Measurements from ENCODE around the gene ASCL2.

The ASCL2 gene, protein sequence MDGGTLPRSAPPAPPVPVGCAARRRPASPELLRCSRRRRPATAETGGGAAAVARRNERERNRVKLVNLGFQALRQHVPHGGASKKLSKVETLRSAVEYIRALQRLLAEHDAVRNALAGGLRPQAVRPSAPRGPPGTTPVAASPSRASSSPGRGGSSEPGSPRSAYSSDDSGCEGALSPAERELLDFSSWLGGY

DNA sequence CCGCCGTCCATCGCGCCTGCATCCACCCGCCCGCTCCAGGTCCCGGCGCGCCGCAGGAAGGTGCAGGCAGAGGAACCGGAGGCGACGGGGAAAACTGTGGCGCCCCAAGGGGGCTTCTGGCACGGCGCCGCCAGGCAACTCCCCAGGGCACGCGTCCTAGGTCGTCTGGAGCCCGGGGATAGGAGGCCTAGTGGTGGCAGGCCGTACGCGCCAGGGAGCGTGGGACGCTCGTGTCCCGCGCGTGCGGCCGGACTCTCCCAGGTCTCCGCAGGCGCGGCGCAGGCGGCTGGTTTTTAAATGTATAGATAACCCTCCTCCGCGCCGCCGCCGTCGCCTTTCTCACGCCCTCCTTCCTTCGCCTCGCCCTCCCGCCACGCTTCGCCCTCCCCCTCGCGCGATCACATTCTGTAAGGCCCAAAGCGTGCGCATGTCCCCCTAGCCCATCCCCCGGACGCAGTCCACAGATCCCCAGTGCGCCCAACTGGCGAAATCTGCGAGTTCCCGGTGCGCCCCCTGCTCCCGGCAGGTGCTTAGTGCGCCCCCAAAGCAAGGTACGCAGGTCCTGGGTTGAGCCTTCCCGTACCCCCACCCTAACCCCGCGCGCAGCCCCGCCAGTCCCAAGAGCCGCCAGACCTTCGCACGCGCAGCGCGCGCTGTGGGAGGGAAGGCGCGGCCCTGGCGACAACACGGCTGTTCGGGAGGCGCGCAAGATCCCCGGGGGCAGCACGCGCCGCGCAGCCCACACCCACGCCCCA, at the start of gene ASCL2:
TSS of gene ASCL2 (minus strand) at position 267 of the 755 bp plus-strand sequence. CDS start at position 11, 256 bp downstream.
- FAIRE-seq (no peak), DNase-seq (ENCODE audit: low spot score) (no peak)

GRCh38 chr11:2319791-2320472, 49.5 kb upstream of the ASCL2 start:
- no peak for FAIRE-seq
- no peak for DNase-seq (ENCODE audit: low spot score)

- no peak for DNase-seq (ENCODE audit: low spot score)
- no peak for FAIRE-seq
Measured at GRCh38 chr11:2318707-2319106, 48.3 kb upstream of the ASCL2 start.

DNA sequence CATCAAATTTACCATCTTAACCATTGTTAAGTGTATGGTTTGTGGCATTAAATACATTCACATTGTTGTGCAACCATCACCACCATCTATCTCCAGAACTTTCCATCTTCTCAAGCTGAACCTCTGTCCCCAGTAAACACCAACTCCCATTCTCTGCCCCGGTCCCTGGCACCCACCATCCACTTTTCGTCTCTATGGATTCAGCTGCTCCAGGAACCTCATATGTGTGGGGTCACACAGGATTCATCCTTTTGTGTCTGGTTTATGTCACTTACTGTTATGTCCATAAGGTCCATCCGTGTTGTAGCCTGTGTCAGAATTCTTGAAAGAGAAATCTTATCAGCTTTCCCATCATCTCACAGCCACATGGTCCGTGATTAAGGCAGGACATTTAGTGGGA, 47.7 kb upstream of the ASCL2 start:
- DNase-seq (ENCODE audit: low spot score), result no peak
- FAIRE-seq, result no peak

DNA sequence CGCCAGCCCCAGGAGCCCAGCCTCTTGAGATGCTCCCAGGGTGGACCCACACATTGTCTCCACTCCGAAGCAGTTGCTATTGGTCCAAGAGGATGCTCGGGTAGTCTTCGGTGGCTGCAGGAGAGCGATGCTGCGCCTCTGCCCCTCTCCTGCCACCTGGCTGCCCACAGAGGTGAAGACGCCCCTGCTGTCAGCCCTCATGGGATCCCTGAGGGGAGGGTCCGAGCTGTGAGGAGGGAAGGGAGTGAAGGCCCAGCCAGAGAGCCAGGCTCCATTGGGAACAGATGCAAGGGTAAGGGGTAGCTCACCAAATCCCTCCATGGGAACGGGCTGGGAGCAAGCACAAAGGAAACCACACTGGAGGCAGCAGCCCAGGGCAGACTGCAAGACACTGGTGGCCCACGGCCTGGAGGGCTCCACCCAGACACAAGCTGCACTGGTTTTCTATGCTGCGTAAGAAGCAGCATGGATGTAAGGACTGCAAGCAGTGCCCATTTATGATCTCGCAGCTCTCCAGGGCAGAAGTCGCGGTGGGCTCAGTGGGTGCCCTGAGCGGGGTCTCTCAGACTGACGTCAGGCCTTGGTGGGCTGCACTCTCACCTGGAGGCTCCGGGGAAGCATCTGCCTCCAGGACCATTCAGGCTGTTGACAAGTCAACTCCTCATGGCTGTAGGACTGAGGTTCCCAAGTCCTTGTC, 47.1 kb upstream of the ASCL2 start:
- no peak for DNase-seq (ENCODE audit: low spot score)
- no peak for FAIRE-seq

DNA sequence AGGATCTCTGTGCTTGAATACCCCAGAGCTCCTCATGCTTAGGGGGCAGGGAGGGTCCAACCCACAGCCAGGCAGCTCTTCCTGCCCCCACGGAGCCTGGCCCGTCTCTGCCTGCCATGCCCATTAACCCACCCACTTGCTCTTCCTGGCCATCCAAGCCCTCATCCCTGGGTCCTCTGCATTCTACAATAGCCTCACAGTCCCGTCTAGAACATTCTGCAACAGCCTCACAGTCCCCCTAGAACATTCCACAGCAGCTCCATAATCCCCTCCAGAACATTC, 46.5 kb upstream of the ASCL2 start:
- FAIRE-seq, result no peak
- DNase-seq (ENCODE audit: low spot score), result no peak

- FAIRE-seq, result no peak
Measured at GRCh38 chr11:2316169-2316962, 46.0 kb upstream of the ASCL2 start.

DNA sequence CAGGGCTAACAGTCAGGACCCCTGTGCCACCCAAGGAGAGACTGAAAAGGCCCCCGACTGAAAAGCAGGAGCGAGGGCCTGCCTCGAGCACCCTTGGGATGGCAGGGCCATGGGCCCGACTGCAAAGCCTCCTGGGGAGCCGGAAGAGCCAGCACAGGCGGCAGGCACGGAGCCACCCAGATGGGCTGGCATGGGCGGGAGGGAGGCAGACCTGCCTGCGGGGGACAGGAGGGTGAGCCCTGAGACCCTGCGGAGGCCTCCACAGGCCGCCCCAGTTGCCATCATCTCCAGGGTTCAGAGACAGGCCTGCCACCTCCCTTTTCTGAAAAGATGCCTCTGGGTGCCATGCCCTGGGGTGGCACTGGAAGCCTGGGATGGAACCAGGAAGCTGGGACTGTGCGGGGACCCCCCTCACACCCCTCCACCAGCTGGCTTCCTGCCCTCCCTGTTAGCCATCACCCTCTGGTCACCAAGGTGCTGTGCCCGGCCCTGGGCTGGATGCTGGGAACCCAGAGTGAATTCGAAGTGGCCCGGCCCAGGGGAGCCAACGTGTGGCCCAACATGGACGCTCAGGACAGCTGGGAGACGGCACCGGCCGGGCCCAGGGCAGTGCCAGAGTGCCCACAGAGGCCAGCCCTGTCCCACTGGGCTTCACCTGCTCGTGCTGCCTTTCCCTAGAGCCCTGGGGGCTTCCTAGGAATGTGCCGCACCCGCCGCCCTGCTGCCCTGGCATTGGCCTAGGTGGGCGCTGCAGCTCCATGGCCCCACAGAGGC, 45.2 kb upstream of the ASCL2 start:
- FAIRE-seq, result no peak

More at GRCh38 chr11:2316169-2316962, 46.0 kb upstream of the ASCL2 start:
- no peak for DNase-seq (ENCODE audit: low spot score)

GRCh38 chr11:2314525-2315394, 44.4 kb upstream of the ASCL2 start:
- no peak for FAIRE-seq
- no peak for DNase-seq (ENCODE audit: low spot score)

More for the DNA sequence above, 45.2 kb upstream of the ASCL2 start:
- DNase-seq (ENCODE audit: low spot score), result no peak

GRCh38 chr11:2314136-2314524, 43.7 kb upstream of the ASCL2 start:
- FAIRE-seq, result no peak
- no peak for DNase-seq (ENCODE audit: low spot score)

- no peak for DNase-seq (ENCODE audit: low spot score)
- FAIRE-seq, result no peak
Measured at GRCh38 chr11:2313051-2313951, 42.9 kb upstream of the ASCL2 start.

GRCh38 chr11:2312232-2313042, 42.0 kb upstream of the ASCL2 start:
- DNase-seq (ENCODE audit: low spot score) (peak; percentile 45), FAIRE-seq (no peak)

DNA sequence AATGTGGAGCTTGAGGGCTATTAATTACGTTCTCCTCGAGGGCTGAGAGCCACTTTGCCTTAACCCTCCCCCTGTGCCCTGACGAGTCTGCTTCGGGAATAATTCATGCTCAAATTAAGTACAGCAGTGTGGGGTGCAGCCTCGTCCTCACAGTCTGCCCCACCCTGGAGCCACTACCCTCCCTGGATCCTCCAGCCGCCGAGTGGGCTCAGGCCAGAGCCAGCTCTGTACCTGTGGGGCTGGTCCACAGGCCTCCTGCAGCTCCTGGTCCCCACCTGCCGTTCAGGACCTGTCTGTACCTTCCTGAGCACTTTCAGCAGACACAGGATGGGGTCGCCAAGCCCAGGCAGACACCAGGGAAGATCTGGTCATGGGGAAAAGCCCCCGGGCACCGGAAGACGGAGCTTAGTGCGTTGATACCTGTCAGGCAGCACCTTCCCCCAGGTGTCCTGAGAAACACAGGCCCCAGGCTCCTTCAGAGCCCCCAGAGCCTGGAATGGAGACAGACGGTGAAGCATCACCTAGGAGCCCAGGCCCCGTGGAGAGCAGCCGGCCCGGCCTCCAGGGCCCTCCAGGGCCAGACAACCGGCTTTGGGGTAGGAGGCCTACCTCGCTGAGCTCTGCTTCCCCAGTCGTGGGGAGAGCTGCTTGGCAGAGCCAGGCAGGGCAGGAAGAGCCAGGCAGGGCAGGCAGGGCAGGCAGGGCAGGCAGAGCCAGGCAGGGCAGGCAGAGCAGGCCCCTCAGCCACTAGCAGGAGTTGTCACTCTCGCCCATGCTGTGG, 41.2 kb upstream of the ASCL2 start:
- DNase-seq (ENCODE audit: low spot score) (no peak), FAIRE-seq (no peak)

- no peak for FAIRE-seq
- no peak for DNase-seq (ENCODE audit: low spot score)
Measured at GRCh38 chr11:2310786-2311352, 40.5 kb upstream of the ASCL2 start.

DNA sequence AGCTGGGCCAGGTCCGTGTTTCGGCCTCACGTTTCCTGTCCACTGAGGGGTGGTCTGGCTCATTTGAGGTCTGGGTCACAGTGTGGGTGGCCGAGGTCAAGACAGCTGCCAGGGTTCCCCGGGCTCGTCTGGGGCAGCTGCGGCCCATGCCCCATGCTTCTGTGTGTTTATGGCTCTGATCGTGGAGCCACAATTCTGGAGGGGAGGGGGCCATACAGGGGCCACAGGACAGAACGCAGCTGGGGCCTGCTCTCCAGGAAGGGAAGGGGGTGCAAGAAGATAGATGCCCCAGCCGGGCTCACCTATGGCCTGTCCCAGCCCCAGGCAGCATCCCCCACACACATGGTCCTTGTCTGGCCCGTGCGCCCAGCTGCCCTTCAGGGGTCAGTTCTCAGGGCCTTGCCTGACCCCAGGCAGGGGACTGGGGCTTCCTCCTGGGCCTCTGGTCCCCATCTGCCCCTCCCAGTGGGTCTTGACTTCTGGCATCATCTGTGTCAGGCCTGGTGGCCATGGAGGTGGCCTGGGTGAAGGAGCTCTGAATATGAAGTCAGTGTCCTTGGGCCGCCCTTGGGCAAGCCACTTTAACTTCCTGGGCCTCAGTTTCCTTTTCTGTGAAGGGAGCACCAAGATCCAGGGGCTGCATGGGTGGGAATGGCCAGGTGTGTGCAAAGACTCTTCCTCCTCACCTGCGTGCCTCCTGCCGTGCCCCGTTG, 39.8 kb upstream of the ASCL2 start:
- DNase-seq (ENCODE audit: low spot score), result no peak
- FAIRE-seq, result no peak
